ENCODE results near the gene RNF157.

- TF ChIP-seq CTCF (IDR thresholded peaks at IDR 0.05) (no peak), POLR2A (IDR thresholded peaks at IDR 0.05) (no peak)
Observed at GRCh38 chr17:76270127-76270592, 29.9 kb upstream of the RNF157 start.
